Endothelial cell (in vitro differentiated cells): Measurements from ENCODE around the gene SUFU. TPM values are rescaled to one million over a fixed set of nuclear protein-coding genes. Genes with fewer than 3 reads are reported as not detected.

ENCODE experiments used
- DNase-seq: peaks from one replicate; pipeline ENCODE4 v3.0.0; 2021; ENCODE audit warnings: low spot score
- H3K27ac Mint-ChIP-seq: one replicate; pipeline ENCODE4 v1.8.0; 2021; ENCODE audit warnings: mixed read lengths, inconsistent platforms; ENCODE audit not compliant: unreplicated experiment
- H3K27me3 Mint-ChIP-seq: one replicate; pipeline ENCODE4 v1.8.0; 2021; ENCODE audit warnings: mild to moderate bottlenecking, moderate library complexity, mixed read lengths, inconsistent platforms; ENCODE audit not compliant: unreplicated experiment
- H3K36me3 Mint-ChIP-seq: one replicate; pipeline ENCODE4 v1.8.0; 2021; ENCODE audit warnings: mild to moderate bottlenecking, low read depth, mixed read lengths, inconsistent platforms; ENCODE audit not compliant: unreplicated experiment
- H3K4me1 Mint-ChIP-seq: one replicate; pipeline ENCODE4 v1.8.0; 2021; ENCODE audit warnings: mild to moderate bottlenecking, mixed read lengths, inconsistent platforms; ENCODE audit not compliant: unreplicated experiment
- H3K4me3 Mint-ChIP-seq: one replicate; pipeline ENCODE4 v1.8.0; 2021; ENCODE audit warnings: mild to moderate bottlenecking, mixed read lengths, inconsistent platforms; ENCODE audit not compliant: unreplicated experiment
- H3K9me3 Mint-ChIP-seq: one replicate; pipeline ENCODE4 v1.8.0; 2021; ENCODE audit warnings: mixed read lengths, inconsistent platforms; ENCODE audit not compliant: unreplicated experiment
- total RNA-seq: library from RNA; stranded (reverse); fragmentation: NEBNext Ultra II Directional; extraction: Animal tissue kit (Norgen Biotek cat#: 25700); gene quantifications from one replicate; pipeline ENCODE4 v1.2.1, GENCODE V29; 2021; ENCODE audit not compliant: unreplicated experiment
- TF ChIP-seq, protein P1 (sequence below): fragments of 200-600 bp; sonication (generic); IDR thresholded peaks from one replicate; pipeline ENCODE4 v1.5.0; 2021; ENCODE audit warnings: antibody characterized with exemption; ENCODE audit not compliant: unreplicated experiment

SUFU gene
- total RNA-seq, 1 donor from 2014 or later: 44.4 TPM

DNA sequence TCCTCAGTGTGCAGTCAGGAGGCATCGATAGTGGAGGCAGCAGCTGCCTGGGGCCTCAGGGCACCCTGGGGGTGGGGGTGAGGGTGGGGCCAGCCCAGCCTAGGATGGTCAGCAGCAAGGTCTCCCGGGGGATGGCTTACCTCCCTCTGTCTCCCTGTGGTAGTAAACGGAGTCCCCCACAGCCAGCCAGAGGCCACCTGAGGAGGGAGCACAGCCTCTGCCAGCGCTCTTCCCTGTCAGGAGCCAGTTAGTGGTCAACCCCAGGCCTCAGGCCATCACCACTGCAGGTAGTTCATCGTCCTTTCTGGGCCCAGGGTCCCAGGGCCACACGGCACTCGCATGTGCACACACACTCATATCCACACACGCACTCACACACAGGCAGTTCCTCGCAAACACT, 23.4 kb upstream of the SUFU start:
- H3K36me3 Mint-ChIP-seq: peaks cover 31% of the 10 kb centered on the region

DNA sequence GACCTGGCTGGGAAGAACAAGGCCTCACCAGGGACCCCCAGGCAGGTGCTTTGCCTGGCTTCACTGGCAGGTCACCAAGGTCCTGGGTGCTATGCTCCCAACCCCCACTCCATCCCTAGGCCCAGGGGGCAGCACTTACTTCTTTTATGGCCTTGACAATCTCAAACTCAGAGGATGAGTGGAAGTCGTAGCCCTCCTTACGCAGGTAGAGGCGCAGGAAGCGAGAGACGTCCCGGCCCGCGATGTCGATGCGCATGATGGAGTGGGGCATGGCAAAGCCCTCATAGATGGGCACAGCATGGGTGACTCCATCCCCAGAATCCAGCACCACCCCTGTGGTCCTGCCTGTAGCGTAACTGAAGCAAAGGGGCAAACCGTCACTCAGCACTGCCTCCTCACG, 19.8 kb upstream of the SUFU start:
- DNase-seq: no peak
- Mint-ChIP-seq H3K4me1 (no peaks in the 10 kb centered on the region), H3K36me3 (peaks cover 36% of the 10 kb centered on the region), H3K9me3 (no peaks in the 10 kb centered on the region), H3K4me3 (no peak overlapping the region), H3K27me3 (peaks cover 15% of the 10 kb centered on the region), H3K27ac (no peak overlapping the region)
- TF ChIP-seq, protein P1, sequence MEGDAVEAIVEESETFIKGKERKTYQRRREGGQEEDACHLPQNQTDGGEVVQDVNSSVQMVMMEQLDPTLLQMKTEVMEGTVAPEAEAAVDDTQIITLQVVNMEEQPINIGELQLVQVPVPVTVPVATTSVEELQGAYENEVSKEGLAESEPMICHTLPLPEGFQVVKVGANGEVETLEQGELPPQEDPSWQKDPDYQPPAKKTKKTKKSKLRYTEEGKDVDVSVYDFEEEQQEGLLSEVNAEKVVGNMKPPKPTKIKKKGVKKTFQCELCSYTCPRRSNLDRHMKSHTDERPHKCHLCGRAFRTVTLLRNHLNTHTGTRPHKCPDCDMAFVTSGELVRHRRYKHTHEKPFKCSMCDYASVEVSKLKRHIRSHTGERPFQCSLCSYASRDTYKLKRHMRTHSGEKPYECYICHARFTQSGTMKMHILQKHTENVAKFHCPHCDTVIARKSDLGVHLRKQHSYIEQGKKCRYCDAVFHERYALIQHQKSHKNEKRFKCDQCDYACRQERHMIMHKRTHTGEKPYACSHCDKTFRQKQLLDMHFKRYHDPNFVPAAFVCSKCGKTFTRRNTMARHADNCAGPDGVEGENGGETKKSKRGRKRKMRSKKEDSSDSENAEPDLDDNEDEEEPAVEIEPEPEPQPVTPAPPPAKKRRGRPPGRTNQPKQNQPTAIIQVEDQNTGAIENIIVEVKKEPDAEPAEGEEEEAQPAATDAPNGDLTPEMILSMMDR: no peak

More for the DNA sequence above, 23.4 kb upstream of the SUFU start:
- no peak overlapping the region for H3K27ac Mint-ChIP-seq
- DNase-seq: no peak
- H3K4me3 Mint-ChIP-seq: no peak overlapping the region
- H3K4me1 Mint-ChIP-seq: no peaks in the 10 kb centered on the region
- H3K27me3 Mint-ChIP-seq: peaks cover 14% of the 10 kb centered on the region
- no peaks in the 10 kb centered on the region for H3K9me3 Mint-ChIP-seq
- TF ChIP-seq, protein P1: no peak

DNA sequence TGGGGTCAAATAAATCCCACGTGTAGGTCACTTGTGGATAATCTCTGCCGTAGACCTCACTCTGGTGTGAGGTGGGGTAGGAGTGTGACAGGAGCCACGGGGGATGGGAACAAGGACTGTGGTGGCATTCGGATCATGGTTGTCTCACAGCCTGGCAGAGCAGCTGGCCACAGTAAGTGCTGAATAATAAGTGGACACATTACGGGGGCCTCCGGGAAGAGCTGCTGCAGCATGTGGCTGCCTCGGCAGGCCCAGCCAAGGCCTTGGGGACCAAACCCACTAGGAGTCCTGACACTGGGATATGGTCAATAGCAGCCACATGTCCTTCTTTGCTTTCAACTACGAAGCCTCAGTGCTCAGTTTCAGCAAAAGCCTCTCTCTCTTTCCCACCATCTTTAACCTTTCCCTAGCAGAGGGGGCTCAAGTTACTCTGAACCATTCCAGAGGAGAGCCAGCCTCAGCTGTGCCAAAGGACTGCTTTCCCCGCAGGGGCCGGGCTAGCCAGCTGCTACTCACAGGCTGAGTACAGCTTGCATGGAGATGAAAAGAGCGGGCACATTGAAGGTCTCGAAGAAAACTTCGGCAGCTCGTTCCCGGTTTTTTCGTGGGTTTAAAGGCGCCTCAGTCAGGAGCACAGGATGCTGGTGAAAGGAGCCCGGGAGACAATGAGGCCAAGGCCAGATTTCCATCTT, 18.5 kb upstream of the SUFU start:
- Mint-ChIP-seq H3K36me3 (peaks cover 39% of the 10 kb centered on the region), H3K4me1 (peaks cover 4% of the 10 kb centered on the region)
- TF ChIP-seq, protein P1: no peak

GRCh38 chr10:102491136-102491535, 12.6 kb upstream of the SUFU start:
- Mint-ChIP-seq H3K9me3 (no peaks in the 10 kb centered on the region), H3K27me3 (peaks cover 2% of the 10 kb centered on the region), H3K4me1 (peaks cover 4% of the 10 kb centered on the region), H3K27ac (peak overlapping the region; percentile 52), H3K4me3 (no peak overlapping the region), H3K36me3 (peaks cover 7% of the 10 kb centered on the region)
- no peak for DNase-seq
- TF ChIP-seq, protein P1: no peak

More for the DNA sequence above, 18.5 kb upstream of the SUFU start:
- peak overlapping the region; percentile 59 for H3K4me3 Mint-ChIP-seq
- H3K27ac Mint-ChIP-seq: no peak overlapping the region
- H3K9me3 Mint-ChIP-seq: no peaks in the 10 kb centered on the region
- no peak for DNase-seq
- H3K27me3 Mint-ChIP-seq: peaks cover 15% of the 10 kb centered on the region

- Mint-ChIP-seq H3K4me3 (peak overlapping the region; percentile 23), H3K4me1 (peaks cover 4% of the 10 kb centered on the region), H3K27me3 (peaks cover 4% of the 10 kb centered on the region), H3K36me3 (peaks cover 7% of the 10 kb centered on the region), H3K27ac (no peak overlapping the region), H3K9me3 (no peaks in the 10 kb centered on the region)
- TF ChIP-seq, protein P1: no peak
- no peak for DNase-seq
Measured at GRCh38 chr10:102492344-102492939, 11.3 kb upstream of the SUFU start.
